NCI-H146 (cell line): ENCODE results near the gene SLC25A23.
"Not testable (repeated sequence)": the region's sequence is repeated elsewhere in the genome, so short reads cannot be mapped to it uniquely, and the experiment has no call there.

ENCODE experiments used
- DNase-seq: peaks from one replicate; lab custom pipeline; 2025; lab: John Stamatoyannopoulos, UW

The SLC25A23 gene

DNA sequence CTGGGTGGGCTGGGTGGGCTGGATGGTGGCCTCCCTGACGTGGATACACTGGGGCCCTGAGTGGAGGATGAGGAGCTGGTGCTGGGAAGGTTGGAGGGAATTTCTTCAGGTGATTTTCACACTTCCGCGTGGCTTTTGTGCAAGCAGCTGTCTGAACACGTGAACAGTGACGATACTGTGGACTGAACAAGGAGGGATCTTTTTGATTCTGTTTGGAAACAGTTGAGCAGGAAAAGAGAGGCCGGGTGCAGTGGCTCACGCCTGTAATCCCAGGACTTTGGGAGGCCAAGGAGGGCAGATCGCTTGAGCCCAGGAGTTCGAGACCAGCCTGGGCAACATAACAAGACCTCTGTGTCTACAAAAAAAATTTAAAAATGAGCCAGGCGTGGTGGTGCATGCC, 57.5 kb downstream of the SLC25A23 start:
- no peak for DNase-seq

DNA sequence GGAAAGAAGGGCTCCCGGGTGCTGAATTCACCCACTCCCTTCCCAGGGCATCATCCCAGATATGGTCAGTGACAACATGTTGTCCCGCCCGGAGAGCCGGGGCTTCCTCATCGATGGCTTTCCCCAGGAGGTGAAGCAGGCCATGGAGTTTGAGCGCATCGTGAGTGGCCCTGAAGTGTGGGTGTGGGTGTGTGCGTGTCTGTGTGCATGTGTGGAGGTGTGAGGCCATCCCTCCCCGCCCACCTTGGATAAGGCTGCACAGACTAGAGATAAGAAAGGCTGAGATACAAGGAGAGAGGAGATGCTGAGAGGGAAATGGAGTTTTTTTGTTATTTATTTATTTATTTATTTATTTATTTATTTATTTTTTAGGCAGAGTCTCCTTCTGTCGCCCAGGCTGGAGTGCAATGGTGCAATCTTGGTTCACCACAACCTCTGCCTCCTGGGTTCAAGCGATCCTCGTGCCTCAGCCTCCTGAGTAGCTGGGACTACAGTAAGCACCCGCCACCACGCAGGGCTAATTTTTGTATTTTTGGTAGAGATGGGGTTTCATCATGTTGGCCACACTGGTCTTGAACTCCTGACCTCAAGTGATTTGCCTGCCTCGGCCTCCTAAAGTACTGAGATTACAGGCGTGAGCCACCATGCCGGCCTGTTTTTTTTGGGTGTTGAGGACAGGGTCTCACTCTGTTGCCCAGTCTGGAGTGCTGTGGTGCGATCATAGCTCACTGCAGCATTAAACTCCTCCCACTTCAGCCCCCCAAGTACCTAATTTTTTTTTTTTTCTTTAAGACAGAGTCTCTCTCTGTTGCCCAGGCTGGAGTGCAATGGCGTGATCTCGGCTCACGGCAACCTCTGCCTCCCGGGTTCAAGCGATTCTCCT, 59.3 kb downstream of the SLC25A23 start:
- not testable (repeated sequence) for DNase-seq

DNA sequence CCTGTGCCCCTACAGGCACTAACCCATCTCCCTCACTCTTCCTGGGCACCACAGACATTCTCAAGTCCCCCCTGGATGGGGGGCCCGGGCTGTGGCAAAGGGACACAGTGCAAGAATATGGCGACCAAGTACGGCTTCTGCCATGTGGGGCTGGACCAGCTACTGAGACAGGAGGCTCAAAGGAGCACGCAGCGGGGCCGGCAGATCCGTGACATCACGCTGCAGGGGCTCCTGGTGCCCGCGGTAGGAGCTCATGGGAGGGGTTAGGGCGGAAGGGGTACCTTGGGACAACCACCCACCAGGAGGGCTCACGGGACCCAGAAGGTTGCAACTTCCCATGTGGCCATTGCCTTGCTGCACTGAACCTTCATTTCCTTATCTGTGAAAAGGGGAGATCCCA, 63.3 kb downstream of the SLC25A23 start:
- no peak for DNase-seq

DNA sequence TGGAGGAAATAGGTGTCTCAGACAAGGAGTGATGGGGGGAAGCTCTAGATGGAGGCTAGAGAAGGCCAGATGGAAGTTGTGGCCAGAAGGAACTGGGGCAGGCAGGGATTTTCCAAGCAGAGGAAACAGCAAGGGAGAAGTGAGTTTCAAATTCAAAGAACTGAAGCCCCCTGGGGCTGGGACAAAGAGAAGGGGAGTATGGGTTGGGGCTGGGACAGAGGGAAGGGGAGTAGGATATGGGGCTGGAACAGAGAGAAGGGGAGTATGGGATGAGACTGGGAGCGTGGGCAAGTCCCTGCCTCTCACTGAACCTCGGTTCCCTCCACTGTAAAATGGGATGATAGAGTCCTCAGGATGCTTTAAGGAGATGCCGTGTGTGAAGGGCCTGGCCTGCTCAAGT, 64.8 kb downstream of the SLC25A23 start:
- DNase-seq, result no peak

DNA sequence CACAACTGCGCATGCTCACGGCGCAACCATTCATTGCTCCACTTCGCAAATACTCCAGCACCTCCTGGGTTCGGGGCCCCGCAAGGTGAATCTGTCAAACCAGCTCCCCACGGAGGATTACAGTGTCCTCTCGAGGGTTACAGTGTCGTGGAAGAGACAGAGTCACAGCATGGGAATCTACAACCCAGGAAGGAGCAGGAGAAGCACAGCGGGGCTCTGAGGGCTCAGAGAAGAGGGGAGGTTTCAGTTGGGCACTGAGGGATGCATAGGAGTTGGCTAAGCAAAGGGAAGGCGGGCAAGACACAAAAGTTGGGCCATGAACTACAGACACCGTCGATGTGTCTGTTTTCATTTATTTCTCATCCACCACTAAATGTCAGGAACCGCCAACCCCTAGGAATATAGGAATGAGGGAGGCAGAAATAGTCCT, 65.6 kb downstream of the SLC25A23 start:
- no peak for DNase-seq

DNA sequence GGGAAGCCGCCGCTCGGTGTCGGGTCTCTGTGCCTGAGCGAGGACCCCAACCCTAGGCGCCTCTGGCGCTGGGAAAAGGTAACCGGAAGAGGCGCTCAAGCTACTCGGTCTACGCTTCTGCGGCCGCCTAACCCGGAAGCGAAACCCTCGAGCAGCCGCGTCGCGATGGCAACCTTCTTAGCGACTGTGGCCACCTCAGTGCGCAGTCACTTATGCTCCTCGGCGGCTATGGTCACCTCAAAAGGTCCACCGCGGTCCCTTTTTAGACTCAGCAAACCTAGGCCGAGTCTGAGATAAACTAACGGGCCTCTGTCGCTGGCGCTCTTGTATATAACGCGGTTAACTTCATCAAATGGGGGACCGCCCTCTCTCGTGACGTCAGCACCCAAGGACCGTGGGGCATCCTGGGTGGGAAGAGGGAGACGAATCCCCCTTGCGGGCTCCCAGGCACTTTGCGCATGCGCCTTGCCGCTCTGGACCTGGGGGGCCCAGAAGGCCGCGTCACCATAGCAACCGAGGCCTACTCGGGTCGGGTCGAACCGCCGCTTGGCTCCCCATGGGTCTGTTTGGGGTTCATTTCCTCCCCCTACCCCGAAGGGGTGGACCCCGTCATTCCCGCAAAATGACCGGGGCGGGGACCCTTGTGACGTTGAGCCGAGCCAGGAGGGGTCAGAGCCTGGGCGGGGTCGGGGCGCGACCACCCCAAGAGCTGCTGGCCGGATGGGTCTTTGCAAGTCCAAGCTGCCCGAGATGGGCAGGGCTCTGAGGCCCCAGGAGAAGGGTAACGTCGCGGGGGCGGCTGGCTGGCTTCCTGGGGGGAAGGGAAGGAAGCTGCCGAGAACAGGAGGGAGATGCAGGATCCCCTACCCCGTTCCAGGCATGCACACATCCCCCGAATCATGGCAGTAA, 66.3 kb downstream of the SLC25A23 start, which contains the start of gene GTF2F1:
Gene GTF2F1 (minus strand): TSS at position 91 of the 909 bp plus-strand sequence. CDS start 169 bp downstream, outside the sequence.
- peak; percentile 88 for DNase-seq

DNA sequence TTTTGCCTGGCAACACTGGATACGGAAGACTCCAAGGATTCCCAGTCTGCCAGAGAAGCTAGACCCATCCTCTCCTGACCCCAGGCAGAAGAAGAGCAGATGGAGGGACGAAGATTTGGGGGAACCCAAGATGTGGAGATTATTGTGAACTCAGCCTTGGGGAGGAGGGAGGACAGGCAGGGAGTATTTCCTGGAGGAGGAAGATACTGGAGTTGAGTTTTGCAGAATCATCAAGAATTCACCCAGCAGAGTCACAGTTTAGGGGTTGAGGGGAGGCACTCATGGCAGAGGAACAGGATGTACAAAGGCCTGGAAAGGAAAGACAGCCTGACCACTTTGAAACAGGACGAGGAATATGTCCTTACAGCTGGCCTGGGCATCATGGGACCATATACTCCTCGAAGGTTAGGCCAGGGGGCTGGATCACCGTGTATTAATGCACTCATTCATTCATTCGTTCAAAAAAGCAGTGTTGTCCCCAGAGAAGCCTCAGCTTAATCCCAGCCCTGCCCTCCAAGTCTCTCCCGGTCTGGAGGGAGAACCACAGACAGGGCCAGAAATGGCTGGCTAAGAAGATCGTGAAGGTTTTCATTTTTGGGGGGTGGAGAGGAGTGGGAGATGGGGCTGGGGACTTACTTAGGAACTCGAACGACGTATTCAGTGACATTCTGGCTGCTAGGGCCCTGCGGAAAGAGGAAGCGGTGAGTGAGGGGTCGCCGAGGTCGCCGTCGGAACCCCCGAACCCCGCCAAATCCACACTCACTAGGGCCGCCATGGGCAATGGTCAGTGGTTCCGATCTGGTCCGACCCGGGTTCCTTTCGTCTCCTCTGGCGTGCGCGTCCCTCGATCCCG, 67.1 kb downstream of the SLC25A23 start:
- no peak for DNase-seq
